Ishikawa (cell line): ENCODE results near the gene KLHL28.

Source experiments
- EP300 ChIP-seq: IDR thresholded peaks from 2 replicates; pipeline ENCODE4 v1.6.1; 2012; ENCODE audit warnings: borderline replicate concordance
- FOXM1 ChIP-seq: IDR thresholded peaks from 2 replicates; pipeline ENCODE4 v1.6.1; 2012; ENCODE audit warnings: low read depth, borderline replicate concordance
- RAD21 ChIP-seq: IDR thresholded peaks from 2 replicates; pipeline ENCODE4 v1.6.1; 2012; ENCODE audit warnings: low read depth
- TEAD4 ChIP-seq: IDR thresholded peaks from 2 replicates; pipeline ENCODE4 v1.6.1; 2012
- YY1 ChIP-seq: IDR thresholded peaks from 2 replicates; pipeline ENCODE4 v1.6.1; 2012; ENCODE audit warnings: low read depth
- TF ChIP-seq, protein P1 (sequence below): IDR thresholded peaks from 2 replicates; pipeline ENCODE4 v1.6.1; 2012
- TF ChIP-seq, protein P2 (sequence below): IDR thresholded peaks from 2 replicates; pipeline ENCODE4 v1.6.1; 2012; ENCODE audit warnings: low read depth, mild to moderate bottlenecking

DNA sequence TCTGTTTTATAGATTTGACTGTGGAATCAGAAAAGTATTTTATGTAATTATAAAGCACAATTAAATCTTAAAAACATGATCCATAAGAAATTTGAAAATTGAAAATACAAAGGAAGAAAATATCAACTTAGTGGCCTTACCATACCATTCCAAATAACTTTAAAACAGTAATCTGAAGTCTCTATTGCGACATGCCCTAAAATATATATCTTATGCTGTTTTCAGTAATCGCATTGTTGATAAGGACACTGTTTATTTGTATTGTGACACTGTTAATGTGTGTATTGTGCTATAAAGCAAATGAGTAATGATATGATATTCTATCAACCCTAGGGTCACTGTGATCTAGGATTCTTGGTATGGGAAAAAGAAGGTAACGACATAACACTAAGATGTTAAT lies 7.0 kb downstream of the KLHL28 start:
- TF ChIP-seq TEAD4 (no peak), RAD21 (no peak), YY1 (no peak), EP300 (no peak), FOXM1 (no peak)
- TF ChIP-seq, protein P1, sequence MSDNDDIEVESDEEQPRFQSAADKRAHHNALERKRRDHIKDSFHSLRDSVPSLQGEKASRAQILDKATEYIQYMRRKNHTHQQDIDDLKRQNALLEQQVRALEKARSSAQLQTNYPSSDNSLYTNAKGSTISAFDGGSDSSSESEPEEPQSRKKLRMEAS: no peak
- TF ChIP-seq, protein P2, sequence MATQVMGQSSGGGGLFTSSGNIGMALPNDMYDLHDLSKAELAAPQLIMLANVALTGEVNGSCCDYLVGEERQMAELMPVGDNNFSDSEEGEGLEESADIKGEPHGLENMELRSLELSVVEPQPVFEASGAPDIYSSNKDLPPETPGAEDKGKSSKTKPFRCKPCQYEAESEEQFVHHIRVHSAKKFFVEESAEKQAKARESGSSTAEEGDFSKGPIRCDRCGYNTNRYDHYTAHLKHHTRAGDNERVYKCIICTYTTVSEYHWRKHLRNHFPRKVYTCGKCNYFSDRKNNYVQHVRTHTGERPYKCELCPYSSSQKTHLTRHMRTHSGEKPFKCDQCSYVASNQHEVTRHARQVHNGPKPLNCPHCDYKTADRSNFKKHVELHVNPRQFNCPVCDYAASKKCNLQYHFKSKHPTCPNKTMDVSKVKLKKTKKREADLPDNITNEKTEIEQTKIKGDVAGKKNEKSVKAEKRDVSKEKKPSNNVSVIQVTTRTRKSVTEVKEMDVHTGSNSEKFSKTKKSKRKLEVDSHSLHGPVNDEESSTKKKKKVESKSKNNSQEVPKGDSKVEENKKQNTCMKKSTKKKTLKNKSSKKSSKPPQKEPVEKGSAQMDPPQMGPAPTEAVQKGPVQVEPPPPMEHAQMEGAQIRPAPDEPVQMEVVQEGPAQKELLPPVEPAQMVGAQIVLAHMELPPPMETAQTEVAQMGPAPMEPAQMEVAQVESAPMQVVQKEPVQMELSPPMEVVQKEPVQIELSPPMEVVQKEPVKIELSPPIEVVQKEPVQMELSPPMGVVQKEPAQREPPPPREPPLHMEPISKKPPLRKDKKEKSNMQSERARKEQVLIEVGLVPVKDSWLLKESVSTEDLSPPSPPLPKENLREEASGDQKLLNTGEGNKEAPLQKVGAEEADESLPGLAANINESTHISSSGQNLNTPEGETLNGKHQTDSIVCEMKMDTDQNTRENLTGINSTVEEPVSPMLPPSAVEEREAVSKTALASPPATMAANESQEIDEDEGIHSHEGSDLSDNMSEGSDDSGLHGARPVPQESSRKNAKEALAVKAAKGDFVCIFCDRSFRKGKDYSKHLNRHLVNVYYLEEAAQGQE: no peak
